KG1 (cell line): ENCODE results near the gene CCDC88B.
A peak's percentile ranks its signal among the peaks of the same experiment; 100 is the strongest.

Experiments
- DNase-seq: peaks from one replicate; lab custom pipeline; 2025; lab: John Stamatoyannopoulos, UW

CCDC88B gene

GRCh38 chr11:64347193-64347867 lies 7.3 kb downstream of the CCDC88B start:
- no peak for DNase-seq

- no peak for DNase-seq
These were observed 8.5 kb downstream of the CCDC88B start for GRCh38 chr11:64348383-64349024.

- no peak for DNase-seq
These were observed 9.0 kb downstream of the CCDC88B start for GRCh38 chr11:64349025-64349387.

- DNase-seq = no peak
These were observed 9.4 kb downstream of the CCDC88B start for GRCh38 chr11:64349404-64349803.

- no peak for DNase-seq
These were observed 11.2 kb downstream of the CCDC88B start for GRCh38 chr11:64351136-64351631.

GRCh38 chr11:64352099-64352994 lies 12.3 kb downstream of the CCDC88B start:
- no peak for DNase-seq

GRCh38 chr11:64352995-64353714 lies 13.2 kb downstream of the CCDC88B start:
- no peak for DNase-seq

GRCh38 chr11:64353715-64354506 lies 13.9 kb downstream of the CCDC88B start:
- no peak for DNase-seq

- peak; percentile 46 for DNase-seq
These were observed 15.3 kb downstream of the CCDC88B start for GRCh38 chr11:64355078-64355940.

- DNase-seq = peak; percentile 23
These were observed 16.8 kb downstream of the CCDC88B start for GRCh38 chr11:64356498-64357411.

GRCh38 chr11:64357446-64357845 lies 17.4 kb downstream of the CCDC88B start:
- no peak for DNase-seq

- no peak for DNase-seq
These were observed 18.0 kb downstream of the CCDC88B start for GRCh38 chr11:64357904-64358535.

- DNase-seq = no peak
These were observed 18.5 kb downstream of the CCDC88B start for GRCh38 chr11:64358536-64358906.

GRCh38 chr11:64358907-64359711 lies 19.1 kb downstream of the CCDC88B start, which contains the start of gene RPS6KA4:
Gene RPS6KA4, plus strand, starts transcription at chr11:64359162. Its CDS starts 74 bp downstream, at chr11:64359236.
- peak; percentile 33 for DNase-seq

GRCh38 chr11:64359712-64360445 lies 19.9 kb downstream of the CCDC88B start:
- DNase-seq = no peak

- peak; percentile 38 for DNase-seq
These were observed 20.5 kb downstream of the CCDC88B start for GRCh38 chr11:64360448-64360921.

- DNase-seq = no peak
These were observed 21.7 kb downstream of the CCDC88B start for GRCh38 chr11:64361659-64362058.
